Immature natural killer cell (primary cell): Measurements from ENCODE around the gene REG1A. TPM values are rescaled to one million over a fixed set of nuclear protein-coding genes. Genes with fewer than 3 reads are reported as not detected.

Experiments used
- DNase-seq, 3 donors: peaks; one replicate each; pipeline ENCODE4 v3.0.0; 2022; ENCODE audit warnings: mixed read lengths in 1 of 3
- H3K27ac Mint-ChIP-seq, 6 donors: one replicate each; pipeline ENCODE4 v1.8.0; 2020; ENCODE audit warnings: mixed read lengths in 6 of 6, mild to moderate bottlenecking in 5 of 6, inconsistent platforms in 4 of 6, moderate library complexity in 3 of 6
- H3K27me3 Mint-ChIP-seq, 3 donors: one replicate each; pipeline ENCODE4 v1.8.0; 2020 to 2021; ENCODE audit warnings: low read depth in 3 of 3, mild to moderate bottlenecking in 3 of 3, mixed read lengths in 3 of 3, moderate library complexity in 3 of 3, inconsistent platforms in 1 of 3
- H3K36me3 Mint-ChIP-seq, 3 donors: one replicate each; pipeline ENCODE4 v1.8.0; 2020; ENCODE audit warnings: mixed read lengths in 3 of 3, inconsistent platforms in 2 of 3, mild to moderate bottlenecking in 2 of 3
- H3K4me1 Mint-ChIP-seq, 2 donors: one replicate each; pipeline ENCODE4 v1.8.0; 2020; ENCODE audit warnings: inconsistent platforms in 2 of 2, mild to moderate bottlenecking in 2 of 2, mixed read lengths in 2 of 2, moderate library complexity in 1 of 2
- H3K4me3 Mint-ChIP-seq, 5 donors: one replicate each; pipeline ENCODE4 v1.8.0; 2020; ENCODE audit warnings: mild to moderate bottlenecking in 5 of 5, mixed read lengths in 5 of 5, inconsistent platforms in 3 of 5, moderate library complexity in 3 of 5
- H3K9me3 Mint-ChIP-seq, 6 donors: one replicate each; pipeline ENCODE4 v1.8.0; 2020; ENCODE audit warnings: mild to moderate bottlenecking in 6 of 6, mixed read lengths in 6 of 6, inconsistent platforms in 4 of 6, moderate library complexity in 3 of 6
- polyA plus RNA-seq, 3 donors: library from polyadenylated mRNA; unstranded; fragments of 300-500 nt; fragmentation: Illumina TruSeq; gene quantifications; one replicate each; pipeline ENCODE4 v1.2.3, GENCODE V29; 2021

The REG1A gene, protein sequence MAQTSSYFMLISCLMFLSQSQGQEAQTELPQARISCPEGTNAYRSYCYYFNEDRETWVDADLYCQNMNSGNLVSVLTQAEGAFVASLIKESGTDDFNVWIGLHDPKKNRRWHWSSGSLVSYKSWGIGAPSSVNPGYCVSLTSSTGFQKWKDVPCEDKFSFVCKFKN
- not detected for polyA plus RNA-seq

GRCh38 chr2:79120194-79120713 is at the start of gene REG1A:
REG1A (plus strand) TSS chr2:79120488; CDS start chr2:79120862, 374 bp downstream.
- no peak within 1 kb of the TSS for H3K27ac Mint-ChIP-seq
- H3K36me3 Mint-ChIP-seq = no peaks in the 10 kb centered on the region
- H3K4me3 Mint-ChIP-seq = no peak within 1 kb of the TSS
- peaks cover 0 to under 1% (median 0%) of the 10 kb centered on the region in 3 donors for H3K27me3 Mint-ChIP-seq
- H3K9me3 Mint-ChIP-seq = peaks cover 9 to 56% (median 15%) of the 10 kb centered on the region in 6 donors
- no peaks in the 10 kb centered on the region for H3K4me1 Mint-ChIP-seq
- DNase-seq = no peak

DNA sequence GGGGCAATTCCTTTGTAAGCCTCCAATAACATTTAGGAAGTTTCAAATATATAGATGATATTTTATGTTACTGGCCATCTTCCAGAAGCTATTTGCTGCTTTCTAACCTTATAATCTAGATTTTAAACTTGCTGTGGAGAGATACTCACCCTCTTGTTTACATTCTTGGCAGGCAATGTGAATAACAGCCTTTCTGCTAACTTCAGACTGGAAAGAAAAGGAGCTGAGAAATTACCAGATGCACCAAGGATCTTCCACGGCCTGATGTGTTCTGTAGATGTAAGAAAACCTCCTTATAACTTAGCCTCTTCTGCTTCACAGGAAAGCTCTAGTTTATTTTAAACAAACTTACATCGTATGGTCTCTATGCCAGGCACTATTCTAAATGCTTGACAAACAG is 49.2 kb upstream of the REG1A start:
- no peak overlapping the region for H3K27ac Mint-ChIP-seq
- no peak overlapping the region for H3K4me3 Mint-ChIP-seq
- peaks cover 0 to 2% (median 0%) of the 10 kb centered on the region in 3 donors for H3K27me3 Mint-ChIP-seq
- no peak for DNase-seq
- peaks cover 18 to 61% (median 24%) of the 10 kb centered on the region in 6 donors for H3K9me3 Mint-ChIP-seq
- H3K4me1 Mint-ChIP-seq = no peaks in the 10 kb centered on the region
- no peaks in the 10 kb centered on the region for H3K36me3 Mint-ChIP-seq

GRCh38 chr2:79082987-79083386 is 37.3 kb upstream of the REG1A start:
- Mint-ChIP-seq H3K4me1 (no peaks in the 10 kb centered on the region), H3K4me3 (no peak overlapping the region), H3K27me3 (peaks cover under 1 to 2% (median 2%) of the 10 kb centered on the region in 3 donors), H3K27ac (no peak overlapping the region), H3K36me3 (peaks cover 0 to 6% (median 4%) of the 10 kb centered on the region in 3 donors), H3K9me3 (peaks cover 26 to 71% (median 35%) of the 10 kb centered on the region in 6 donors)
- no peak for DNase-seq

- Mint-ChIP-seq H3K9me3 (peaks cover 27 to 64% (median 35%) of the 10 kb centered on the region in 6 donors), H3K36me3 (peaks cover 0 to 6% (median 4%) of the 10 kb centered on the region in 3 donors), H3K4me3 (no peak overlapping the region), H3K27ac (no peak overlapping the region), H3K4me1 (no peaks in the 10 kb centered on the region), H3K27me3 (peaks cover 0 to 2% (median 2%) of the 10 kb centered on the region in 3 donors)
- no peak for DNase-seq
Observed at GRCh38 chr2:79083597-79084251, 36.6 kb upstream of the REG1A start.

GRCh38 chr2:79084495-79085135 is 35.7 kb upstream of the REG1A start:
- peaks cover 24 to 59% (median 30%) of the 10 kb centered on the region in 6 donors for H3K9me3 Mint-ChIP-seq
- DNase-seq = no peak
- H3K27me3 Mint-ChIP-seq = peaks cover 0 to 2% (median 2%) of the 10 kb centered on the region in 3 donors
- no peak overlapping the region for H3K27ac Mint-ChIP-seq
- H3K36me3 Mint-ChIP-seq = peaks cover 0 to 6% (median 4%) of the 10 kb centered on the region in 3 donors
- no peaks in the 10 kb centered on the region for H3K4me1 Mint-ChIP-seq
- no peak overlapping the region for H3K4me3 Mint-ChIP-seq

GRCh38 chr2:79085382-79085781 is 34.9 kb upstream of the REG1A start:
- no peak overlapping the region for H3K27ac Mint-ChIP-seq

GRCh38 chr2:79086255-79086654 is 34.0 kb upstream of the REG1A start:
- DNase-seq = no peak
- Mint-ChIP-seq H3K27ac (no peak overlapping the region), H3K9me3 (peaks cover 12 to 49% (median 20%) of the 10 kb centered on the region in 6 donors), H3K27me3 (peaks cover 0 to 2% (median 0%) of the 10 kb centered on the region in 3 donors), H3K4me1 (no peaks in the 10 kb centered on the region), H3K36me3 (no peaks in the 10 kb centered on the region), H3K4me3 (no peak overlapping the region)

More at GRCh38 chr2:79085382-79085781, 34.9 kb upstream of the REG1A start:
- Mint-ChIP-seq H3K4me1 (no peaks in the 10 kb centered on the region), H3K4me3 (no peak overlapping the region), H3K27me3 (peaks cover 0 to 2% (median 2%) of the 10 kb centered on the region in 3 donors), H3K9me3 (peaks cover 20 to 52% (median 27%) of the 10 kb centered on the region in 6 donors), H3K36me3 (peaks cover 0 to 6% (median 4%) of the 10 kb centered on the region in 3 donors)
- DNase-seq = no peak

DNA sequence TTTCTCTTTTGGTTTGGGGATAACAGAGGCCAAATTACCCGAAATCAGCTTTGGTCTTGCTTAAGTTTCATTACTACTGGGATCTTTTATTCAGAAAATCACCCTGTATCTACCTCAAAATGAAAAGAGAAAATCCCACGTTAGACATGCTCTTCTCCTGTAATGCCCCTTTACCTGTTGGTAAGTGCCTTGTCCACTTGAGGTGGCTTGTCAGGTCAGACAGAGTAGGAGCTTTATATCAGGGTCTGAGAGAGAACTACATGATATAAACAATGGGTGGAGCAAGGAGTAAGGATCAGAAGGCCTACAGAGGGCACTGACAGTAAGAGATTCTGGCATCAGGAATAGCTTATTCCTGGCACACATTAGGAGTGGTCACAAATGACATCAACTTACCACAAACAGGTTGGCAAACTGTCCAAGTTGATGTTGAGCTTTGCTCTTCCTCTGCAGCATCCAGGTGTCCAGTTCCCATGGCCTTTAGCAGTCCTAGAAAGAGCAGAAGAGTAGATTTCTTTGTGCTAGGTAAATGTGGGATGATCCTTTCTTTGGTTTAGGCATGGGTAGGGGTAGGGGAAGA is 32.4 kb upstream of the REG1A start, which contains the start of gene REG1B:
Gene REG1B (minus strand): TSS at position 209 of the 580 bp plus-strand sequence. CDS start 381 bp downstream, outside the sequence.
- no peak for DNase-seq
- no peak within 1 kb of the TSS for H3K27ac Mint-ChIP-seq
- no peaks in the 10 kb centered on the region for H3K27me3 Mint-ChIP-seq
- peaks cover 5 to 42% (median 11%) of the 10 kb centered on the region in 6 donors for H3K9me3 Mint-ChIP-seq
- no peaks in the 10 kb centered on the region for H3K4me1 Mint-ChIP-seq
- no peaks in the 10 kb centered on the region for H3K36me3 Mint-ChIP-seq
- no peak within 1 kb of the TSS for H3K4me3 Mint-ChIP-seq

DNA sequence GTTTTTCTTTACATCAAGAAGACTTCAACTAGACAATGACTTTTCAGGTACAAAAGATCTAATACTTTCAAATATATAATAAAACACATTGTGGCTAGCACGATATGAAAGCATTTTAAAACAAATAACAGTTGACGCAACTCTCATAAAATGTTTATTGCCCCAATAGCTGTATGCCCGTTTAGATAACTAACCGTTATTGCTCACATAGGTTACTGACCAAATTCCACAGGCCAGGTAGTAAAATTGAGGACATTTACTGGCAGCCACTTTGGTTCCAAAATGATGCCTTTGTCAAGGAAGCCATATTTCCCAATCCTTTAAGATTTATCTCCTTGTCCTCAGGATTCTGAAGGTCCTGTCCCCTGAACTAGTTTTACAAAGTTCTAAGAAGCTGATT is 29.6 kb upstream of the REG1A start:
- Mint-ChIP-seq H3K9me3 (peaks cover 4 to 28% (median 9%) of the 10 kb centered on the region in 6 donors), H3K27ac (no peak overlapping the region), H3K27me3 (no peaks in the 10 kb centered on the region), H3K36me3 (no peaks in the 10 kb centered on the region), H3K4me3 (no peak overlapping the region), H3K4me1 (no peaks in the 10 kb centered on the region)
- DNase-seq = no peak

DNA sequence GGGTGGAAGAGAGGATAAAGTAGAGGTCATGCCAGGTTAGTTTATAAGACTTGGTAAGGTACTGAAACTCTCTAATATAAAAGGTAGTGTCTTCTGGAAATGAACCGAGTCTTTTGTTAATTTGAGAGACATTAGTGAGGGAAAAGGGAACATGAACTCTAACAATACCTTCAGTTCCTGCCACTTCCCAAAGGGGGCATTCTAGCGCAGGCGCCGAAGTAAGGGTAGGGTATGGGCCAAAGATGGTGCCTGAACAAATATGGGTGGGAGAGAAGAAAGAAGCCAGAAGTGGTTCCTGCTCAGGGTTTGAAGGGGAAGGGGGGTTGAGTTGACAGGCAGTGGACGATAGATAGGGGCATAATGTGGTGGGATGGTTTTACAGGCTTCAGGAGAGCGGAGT is 22.4 kb upstream of the REG1A start:
- Mint-ChIP-seq H3K36me3 (no peaks in the 10 kb centered on the region), H3K4me3 (no peak overlapping the region), H3K9me3 (peaks cover 6 to 33% (median 23%) of the 10 kb centered on the region in 6 donors), H3K27ac (no peak overlapping the region), H3K27me3 (no peaks in the 10 kb centered on the region), H3K4me1 (no peaks in the 10 kb centered on the region)
- no peak for DNase-seq

DNA sequence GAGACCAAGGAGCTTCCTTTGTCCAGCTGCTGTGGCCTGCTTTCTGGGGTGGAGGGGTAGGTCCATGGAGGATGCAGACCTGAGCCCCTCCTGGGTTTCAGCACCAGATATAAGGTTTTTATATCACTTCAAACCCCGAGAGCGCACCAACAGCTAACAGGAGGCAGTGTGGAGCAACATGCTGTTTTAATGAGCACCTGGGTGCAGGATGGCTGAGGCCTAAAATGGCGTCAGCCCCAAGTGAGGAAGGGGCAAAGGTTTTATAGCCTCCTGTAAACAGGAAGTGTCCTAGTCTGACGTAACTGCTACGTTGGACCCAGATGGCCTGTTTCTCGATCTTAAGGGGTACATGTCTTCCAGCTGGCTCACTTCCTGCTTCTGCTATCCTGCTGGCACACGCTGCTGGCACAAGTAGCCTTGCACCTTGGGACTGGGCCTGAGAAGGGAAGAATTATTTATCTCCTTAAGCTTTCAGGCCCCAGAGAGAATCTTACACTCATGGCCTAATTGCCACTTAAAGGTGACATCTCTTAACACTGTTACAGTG is 21.1 kb upstream of the REG1A start:
- no peak for DNase-seq
- Mint-ChIP-seq H3K27me3 (no peaks in the 10 kb centered on the region), H3K36me3 (no peaks in the 10 kb centered on the region), H3K4me3 (no peak overlapping the region), H3K27ac (no peak overlapping the region), H3K4me1 (no peaks in the 10 kb centered on the region), H3K9me3 (peaks cover 10 to 34% (median 26%) of the 10 kb centered on the region in 6 donors)

- Mint-ChIP-seq H3K4me1 (no peaks in the 10 kb centered on the region), H3K36me3 (no peaks in the 10 kb centered on the region), H3K27ac (no peak overlapping the region), H3K27me3 (no peaks in the 10 kb centered on the region), H3K9me3 (peaks cover 13 to 41% (median 28%) of the 10 kb centered on the region in 6 donors), H3K4me3 (no peak overlapping the region)
- no peak for DNase-seq
Observed at GRCh38 chr2:79100285-79100684, 20.0 kb upstream of the REG1A start.

- H3K4me3 Mint-ChIP-seq = no peak overlapping the region
- H3K36me3 Mint-ChIP-seq = no peaks in the 10 kb centered on the region
- H3K27ac Mint-ChIP-seq = no peak overlapping the region
Observed at GRCh38 chr2:79101024-79101423, 19.3 kb upstream of the REG1A start.

More at GRCh38 chr2:79101024-79101423, 19.3 kb upstream of the REG1A start:
- H3K27me3 Mint-ChIP-seq = no peaks in the 10 kb centered on the region
- DNase-seq = no peak
- peaks cover 13 to 41% (median 28%) of the 10 kb centered on the region in 6 donors for H3K9me3 Mint-ChIP-seq
- H3K4me1 Mint-ChIP-seq = no peaks in the 10 kb centered on the region
